ENCODE measurements around the gene KRTAP4-2. TPM values are rescaled to one million over a fixed set of nuclear protein-coding genes. Genes with fewer than 3 reads are reported as not detected.

Gene KRTAP4-2
- total RNA-seq, 2 donors from 2014 or later = not detected

DNA sequence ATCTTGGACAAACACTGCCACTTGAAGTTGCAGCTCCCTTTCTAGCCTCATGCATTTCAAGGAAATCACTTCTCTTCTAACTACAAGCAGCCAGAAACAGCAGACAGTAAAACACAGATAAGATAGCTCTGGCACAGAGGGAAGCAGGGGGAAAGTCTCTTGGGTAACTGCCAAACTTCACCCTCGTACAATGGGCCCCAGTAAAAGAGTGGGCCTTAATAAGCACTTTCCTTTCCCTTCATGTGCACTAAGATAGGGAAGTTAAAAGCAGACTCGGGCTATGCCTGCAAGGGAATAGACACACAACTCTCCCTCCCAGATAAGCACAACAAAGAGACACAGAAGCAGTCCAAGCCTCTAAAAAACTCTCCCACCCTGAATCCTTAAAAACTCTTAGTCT is 24.2 kb downstream of the KRTAP4-2 start:
- Mint-ChIP-seq H3K27me3 (ENCODE audit: insufficient read depth) (peaks cover 2% of the 10 kb centered on the region), H3K36me3 (ENCODE audit: low read depth) (no peaks in the 10 kb centered on the region), H3K4me3 (no peak overlapping the region), H3K27ac (no peak overlapping the region), H3K4me1 (no peaks in the 10 kb centered on the region), H3K9me3 (no peaks in the 10 kb centered on the region)
- no peak overlapping the region for H3K9ac ChIP-seq (ENCODE audit: extremely low read depth, low read length, poor library complexity, severe bottlenecking)
- H3K4me1 ChIP-seq (ENCODE audit: control insufficient read depth, insufficient read depth, low read length) = no peaks in the 10 kb centered on the region
- no peaks in the 10 kb centered on the region for H3K36me3 ChIP-seq (ENCODE audit: control insufficient read depth, insufficient read depth, low read length)
- TF ChIP-seq CTCF (conservative IDR thresholded peaks at IDR 0.05) = no peak
- peaks cover 5% of the 10 kb centered on the region for H3K27me3 ChIP-seq (ENCODE audit: control insufficient read depth, insufficient read depth, low read length, poor library complexity, severe bottlenecking)
- no peak overlapping the region for H3K4me3 ChIP-seq (ENCODE audit: low read length)
- 68% methylated on average over 2 of the region's 2 CpGs; no CpG with 5 or more reads in 1 of the 2 experiments for WGBS, 2 experiments (ENCODE audit: insufficient coverage in 1 of 2, insufficient read length in 1 of 2)
- no peaks in the 10 kb centered on the region for H3K9me3 ChIP-seq (ENCODE audit: control insufficient read depth, low read length)
- H3K27ac ChIP-seq (ENCODE audit: low read depth, low read length) = no peak overlapping the region
- DNase-seq = no peak

DNA sequence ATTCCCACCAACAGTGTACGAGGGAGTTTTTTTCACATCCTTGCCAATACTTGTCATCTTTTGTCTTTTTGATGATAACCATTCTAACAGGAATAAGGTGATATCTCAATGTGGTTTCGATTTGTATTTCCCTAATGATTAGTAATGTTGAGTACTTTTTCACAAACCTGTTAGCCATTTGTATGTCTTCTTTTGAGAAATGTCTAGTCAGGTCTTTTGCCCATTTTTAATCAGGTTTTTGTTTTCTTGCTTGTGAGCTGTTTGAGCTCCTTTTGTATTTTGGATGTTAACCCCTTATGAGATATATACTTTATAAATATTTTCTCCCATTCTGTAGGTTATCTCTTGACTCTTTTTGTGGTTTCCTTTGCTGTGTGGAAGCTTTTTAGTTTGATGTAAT is 26.5 kb downstream of the KRTAP4-2 start:
- no peak overlapping the region for H3K27ac Mint-ChIP-seq
- H3K36me3 Mint-ChIP-seq (ENCODE audit: low read depth) = no peaks in the 10 kb centered on the region
- H3K27me3 Mint-ChIP-seq (ENCODE audit: insufficient read depth) = peaks cover 2% of the 10 kb centered on the region
- DNase-seq = no peak
- H3K4me1 ChIP-seq (ENCODE audit: control insufficient read depth, insufficient read depth, low read length) = no peaks in the 10 kb centered on the region
- H3K27ac ChIP-seq (ENCODE audit: low read depth, low read length) = no peak overlapping the region
- no peaks in the 10 kb centered on the region for H3K9me3 Mint-ChIP-seq
- TF ChIP-seq CTCF (conservative IDR thresholded peaks at IDR 0.05) = no peak
- H3K4me3 ChIP-seq (ENCODE audit: low read length) = no peak overlapping the region
- no peaks in the 10 kb centered on the region for H3K9me3 ChIP-seq (ENCODE audit: control insufficient read depth, low read length)
- H3K4me1 Mint-ChIP-seq = no peaks in the 10 kb centered on the region
- 75 to 100% methylated on average over 1 of the region's 2 CpGs for WGBS, 2 experiments (ENCODE audit: insufficient coverage in 1 of 2, insufficient read length in 1 of 2)
- no peak overlapping the region for H3K4me3 Mint-ChIP-seq
- H3K36me3 ChIP-seq (ENCODE audit: control insufficient read depth, insufficient read depth, low read length) = no peaks in the 10 kb centered on the region
- H3K9ac ChIP-seq (ENCODE audit: extremely low read depth, low read length, poor library complexity, severe bottlenecking) = no peak overlapping the region
- peaks cover 5% of the 10 kb centered on the region for H3K27me3 ChIP-seq (ENCODE audit: control insufficient read depth, insufficient read depth, low read length, poor library complexity, severe bottlenecking)

GRCh38 chr17:41150026-41150425 is 28.0 kb downstream of the KRTAP4-2 start:
- Histone ChIP-seq H3K4me3 (ENCODE audit: low read length) (no peak overlapping the region), H3K9me3 (ENCODE audit: control insufficient read depth, low read length) (no peaks in the 10 kb centered on the region), H3K27ac (ENCODE audit: low read depth, low read length) (no peak overlapping the region), H3K27me3 (ENCODE audit: control insufficient read depth, insufficient read depth, low read length, poor library complexity, severe bottlenecking) (peaks cover 5% of the 10 kb centered on the region), H3K4me1 (ENCODE audit: control insufficient read depth, insufficient read depth, low read length) (no peaks in the 10 kb centered on the region), H3K36me3 (ENCODE audit: control insufficient read depth, insufficient read depth, low read length) (no peaks in the 10 kb centered on the region), H3K9ac (ENCODE audit: extremely low read depth, low read length, poor library complexity, severe bottlenecking) (no peak overlapping the region)
- H3K27ac Mint-ChIP-seq = no peak overlapping the region
- TF ChIP-seq CTCF (conservative IDR thresholded peaks at IDR 0.05) = no peak
- H3K4me3 Mint-ChIP-seq = no peak overlapping the region
- no peak for DNase-seq
- no peaks in the 10 kb centered on the region for H3K36me3 Mint-ChIP-seq (ENCODE audit: low read depth)
- H3K27me3 Mint-ChIP-seq (ENCODE audit: insufficient read depth) = peaks cover 2% of the 10 kb centered on the region
- WGBS, 2 experiments (ENCODE audit: insufficient coverage in 1 of 2, insufficient read length in 1 of 2) = 92 to 96% methylated on average over 4 of the region's 4 CpGs
- peaks cover 2% of the 10 kb centered on the region for H3K9me3 Mint-ChIP-seq
- H3K4me1 Mint-ChIP-seq = no peaks in the 10 kb centered on the region
